ENCODE measurements around the gene PAPPA2. TPM values are rescaled to one million over a fixed set of nuclear protein-coding genes. Genes with fewer than 3 reads are reported as not detected.

PAPPA2 gene
- total and polyA plus RNA-seq, 2 donors (not counting 1 experiment from before 2014, with no cell fraction given) = not detected

- Histone ChIP-seq H3K4me2 (replicated peaks; ENCODE audit: low read depth, low read length, poor library complexity, severe bottlenecking) (no peak overlapping the region), H2AFZ (ENCODE audit: insufficient read depth, low read depth, low read length, poor library complexity, severe bottlenecking) (no peak overlapping the region), H3K27me3 (replicated peaks in 1 of 4; ENCODE audit: control extremely low read depth in 1 of 4, control insufficient read depth in 3 of 4, insufficient read depth in 4 of 4, low read length in 3 of 4) (no peaks in the 10 kb centered on the region), H3K9me3 (ENCODE audit: control extremely low read depth in 1 of 3, control insufficient read depth in 2 of 3, insufficient read depth in 1 of 3, low read length in 2 of 3) (no peaks in the 10 kb centered on the region), H3K36me3 (replicated peaks in 1 of 2; ENCODE audit: control extremely low read depth in 1 of 2, control insufficient read depth in 1 of 2, extremely low read depth in 1 of 2, insufficient read depth in 2 of 2, low read length in 1 of 2) (no peaks in the 10 kb centered on the region), H3K79me2 (ENCODE audit: control insufficient read depth, insufficient read depth, low read length) (no peaks in the 10 kb centered on the region), H4K20me1 (ENCODE audit: control insufficient read depth, insufficient read depth, low read length, poor library complexity, severe bottlenecking) (no peaks in the 10 kb centered on the region), H3K9ac (ENCODE audit: low read length) (no peak overlapping the region), H3K4me1 (ENCODE audit: control insufficient read depth in 2 of 2, insufficient read depth in 2 of 2, low read length in 2 of 2) (no peaks in the 10 kb centered on the region), H3K27ac (ENCODE audit: low read length in 2 of 2) (no peak overlapping the region), H3K4me3 (ENCODE audit: control extremely low read depth in 1 of 5, extremely low read depth in 1 of 5, insufficient read depth in 1 of 5, low read depth in 2 of 5, low read length in 4 of 5) (no peak overlapping the region)
- Mint-ChIP-seq H3K27me3 (no peaks in the 10 kb centered on the region), H3K9me3 (ENCODE audit: insufficient read depth) (no peaks in the 10 kb centered on the region), H3K4me1 (no peaks in the 10 kb centered on the region), H3K4me3 (no peak overlapping the region), H3K27ac (no peak overlapping the region)
- ATAC-seq (ENCODE audit: low read depth) = no peak
- ChIA-PET POLR2A (no interaction called here), CTCF (no interaction called here)
- 76% methylated on average over 3 of the region's 3 CpGs for WGBS (ENCODE audit: insufficient coverage)
- no peak for DNase-seq
- intact Hi-C loops (cut with micrococcal nuclease) = no loop called here
- no peak for TF ChIP-seq EZH2 (IDR thresholded peaks at IDR 0.05; ENCODE audit: borderline replicate concordance, insufficient read depth, low read depth, low read length, poor library complexity, severe bottlenecking)
- TF ChIP-seq CTCF (IDR thresholded peaks at IDR 0.05) = no peak
Measured at GRCh38 chr1:176515310-176515709, 52.3 kb downstream of the PAPPA2 start.

- ChIA-PET POLR2A (no interaction called here), CTCF (no interaction called here)
- TF ChIP-seq CTCF (IDR thresholded peaks at IDR 0.05) (no peak), EZH2 (IDR thresholded peaks at IDR 0.05; ENCODE audit: borderline replicate concordance, insufficient read depth, low read depth, low read length, poor library complexity, severe bottlenecking) (no peak)
- Histone ChIP-seq H3K27ac (ENCODE audit: low read length in 2 of 2) (no peak overlapping the region), H3K36me3 (replicated peaks in 1 of 2; ENCODE audit: control extremely low read depth in 1 of 2, control insufficient read depth in 1 of 2, extremely low read depth in 1 of 2, insufficient read depth in 2 of 2, low read length in 1 of 2) (no peaks in the 10 kb centered on the region), H3K27me3 (replicated peaks in 1 of 4; ENCODE audit: control extremely low read depth in 1 of 4, control insufficient read depth in 3 of 4, insufficient read depth in 4 of 4, low read length in 3 of 4) (no peaks in the 10 kb centered on the region), H4K20me1 (ENCODE audit: control insufficient read depth, insufficient read depth, low read length, poor library complexity, severe bottlenecking) (no peaks in the 10 kb centered on the region), H3K79me2 (ENCODE audit: control insufficient read depth, insufficient read depth, low read length) (no peaks in the 10 kb centered on the region), H3K4me1 (ENCODE audit: control insufficient read depth in 2 of 2, insufficient read depth in 2 of 2, low read length in 2 of 2) (no peaks in the 10 kb centered on the region), H3K4me2 (replicated peaks; ENCODE audit: low read depth, low read length, poor library complexity, severe bottlenecking) (no peak overlapping the region), H3K9me3 (ENCODE audit: control extremely low read depth in 1 of 3, control insufficient read depth in 2 of 3, insufficient read depth in 1 of 3, low read length in 2 of 3) (no peaks in the 10 kb centered on the region), H3K4me3 (ENCODE audit: control extremely low read depth in 1 of 5, extremely low read depth in 1 of 5, insufficient read depth in 1 of 5, low read depth in 2 of 5, low read length in 4 of 5) (no peak overlapping the region), H3K9ac (ENCODE audit: low read length) (no peak overlapping the region), H2AFZ (ENCODE audit: insufficient read depth, low read depth, low read length, poor library complexity, severe bottlenecking) (no peak overlapping the region)
- H3K27ac Mint-ChIP-seq = no peak overlapping the region
- intact Hi-C loops (cut with micrococcal nuclease) = no loop called here
- no peaks in the 10 kb centered on the region for H3K9me3 Mint-ChIP-seq (ENCODE audit: insufficient read depth)
- no peaks in the 10 kb centered on the region for H3K27me3 Mint-ChIP-seq
- ATAC-seq (ENCODE audit: low read depth) (no peak), DNase-seq (no peak)
- no peak overlapping the region for H3K4me3 Mint-ChIP-seq
- 81% methylated on average over 2 of the region's 4 CpGs for WGBS (ENCODE audit: insufficient coverage)
- H3K4me1 Mint-ChIP-seq = no peaks in the 10 kb centered on the region
Measured at GRCh38 chr1:176517484-176517883, 54.5 kb downstream of the PAPPA2 start.

Data from B cell (primary cell).